GM12878 (cell line): ENCODE results near the gene ARHGAP26. TPM values are rescaled to one million over a fixed set of nuclear protein-coding genes. Genes with fewer than 3 reads are reported as not detected.

ENCODE experiments used
- CBFB ChIP-seq: IDR thresholded peaks from 2 replicates; pipeline ENCODE4 v1.6.1; 2016; ENCODE audit warnings: antibody characterized with exemption, low read depth
- CBX3 ChIP-seq: fragments of 200-600 bp; sonication (generic); IDR thresholded peaks from 2 replicates; pipeline ENCODE4 v1.6.1; 2016; ENCODE audit warnings: low read depth, borderline replicate concordance
- EP300 ChIP-seq, 2 experiments: fragments of 150-350 bp in 1 of 2; IDR thresholded peaks; 2 replicates each; pipeline ENCODE4 v1.6.1; 2011 to 2012; ENCODE audit warnings: low read depth in 2 of 2, low read length in 2 of 2, borderline replicate concordance in 1 of 2, improper control_type of control experiment in 1 of 2, inconsistent platforms in 1 of 2; ENCODE audit not compliant: control insufficient read depth in 1 of 2
- KDM1A ChIP-seq: fragments of 200-600 bp; sonication (generic); IDR thresholded peaks from 2 replicates; pipeline ENCODE4 v1.6.1; 2016; ENCODE audit warnings: borderline replicate concordance
- MTA2 ChIP-seq: fragments of 450-650 bp; IDR thresholded peaks from 2 replicates; pipeline ENCODE4 v1.6.1; 2016; ENCODE audit warnings: low read depth, mild to moderate bottlenecking, moderate library complexity
- NR2C2 ChIP-seq: IDR thresholded peaks from 2 replicates; pipeline ENCODE4 v1.6.1; 2011; ENCODE audit warnings: borderline replicate concordance, low read depth; ENCODE audit not compliant: control insufficient read depth, insufficient read length
- RELA ChIP-seq: fragments of 450-650 bp; IDR thresholded peaks from 2 replicates; pipeline ENCODE4 v1.8.0; 2014; ENCODE audit warnings: borderline replicate concordance; ENCODE audit not compliant: partially characterized antibody
- polyA plus RNA-seq, 11 experiments: library from polyadenylated mRNA; depleted of rRNA in 4 of 11; unstranded in 6 of 11; stranded (reverse) in 5 of 11; fragments of >200 nt; fragmentation: Nextera tagmentation in 4 of 11; fragmentation: Illumina TruSeq in 1 of 11; extraction: Ambion mirVana in 4 of 11; extraction: Trizol in 1 of 11; gene quantifications; 1 replicate in 1 of 11; 2 replicates in 10 of 11; pipeline versions ENCODE4 v1.2.1 to v1.2.3, GENCODE V29; 2011 to 2016; ENCODE audit warnings: inconsistent platforms in 2 of 11, missing spikeins in 2 of 11, low read depth in 1 of 11
- total RNA-seq, 4 experiments: library from RNA; depleted of rRNA in 3 of 4; stranded (reverse); fragments of >200 nt in 3 of 4; fragmentation: Illumina TruSeq in 1 of 4; extraction: Trizol in 1 of 4; gene quantifications; 2 replicates each; pipeline versions ENCODE4 v1.2.1 to v1.2.3, GENCODE V29; 2013 to 2021
- TF ChIP-seq, protein P1 (sequence below): fragments of 150-350 bp; IDR thresholded peaks from 2 replicates; pipeline ENCODE4 v1.6.1; 2016; ENCODE audit warnings: low read depth, low read length
- TF ChIP-seq, protein P2 (sequence below): IDR thresholded peaks from 2 replicates; pipeline ENCODE4 v1.6.1; 2012; ENCODE audit warnings: improper control_type of control experiment, low read depth, low read length; ENCODE audit not compliant: insufficient replicate concordance

The ARHGAP26 gene
- total and polyA plus RNA-seq, 10 of the 15 experiments (the other 5 are each of a cell fraction or from before 2014, with no cell fraction given): 9.4 to 41.5 (median 19.3) TPM

DNA sequence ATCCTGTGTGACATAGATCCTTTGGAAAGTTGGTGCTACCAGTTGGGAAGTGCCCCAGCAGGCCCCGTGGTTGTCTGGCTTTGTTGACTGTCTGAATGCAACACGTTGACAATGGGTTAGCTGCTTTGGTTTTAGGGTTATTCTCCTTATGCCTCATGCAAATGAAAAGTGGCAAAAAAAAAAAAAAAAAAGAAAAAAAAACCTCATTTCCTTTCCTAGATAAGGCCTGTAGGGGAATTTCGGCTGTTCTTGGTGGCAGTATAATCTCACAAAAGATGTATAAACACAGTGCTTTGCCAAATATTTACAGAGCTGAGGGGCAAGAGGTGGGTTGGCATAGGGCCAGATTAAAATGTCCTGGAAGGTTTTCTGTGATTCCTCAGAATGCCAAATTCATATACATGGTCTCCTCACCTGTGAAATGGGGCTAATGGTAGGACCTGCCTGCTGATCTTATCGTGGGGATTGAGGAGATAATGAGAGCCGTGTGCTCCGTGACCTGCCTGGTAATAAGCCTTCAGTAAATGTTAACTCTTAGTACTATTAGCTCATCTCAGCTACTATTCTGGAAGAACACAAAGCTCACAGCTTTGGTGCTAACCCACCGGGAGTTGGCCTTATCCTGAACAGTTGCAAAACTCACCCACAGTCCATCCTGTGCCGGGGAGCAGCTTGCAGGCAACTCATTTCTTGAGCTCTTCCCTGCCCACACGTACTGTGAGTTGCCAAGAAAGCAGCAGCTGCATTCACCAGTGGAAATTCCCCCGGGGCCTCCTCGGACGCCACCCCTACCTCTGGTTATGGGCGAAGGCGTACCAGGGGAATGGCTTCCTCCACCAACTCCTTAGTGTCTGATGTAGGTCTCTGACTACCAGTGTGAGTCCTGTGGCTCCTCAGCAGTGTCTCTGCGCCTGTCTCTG lies 413.0 kb downstream of the ARHGAP26 start (continued):
- TF ChIP-seq RELA: peak; percentile 89
- peak; percentile 78 to 79 for TF ChIP-seq EP300 (IDR thresholded peaks at IDR 0.05; ENCODE audit: borderline replicate concordance in 1 of 2, control insufficient read depth in 1 of 2, low read depth in 2 of 2, low read length in 2 of 2)
- TF ChIP-seq NR2C2: no peak
- TF ChIP-seq KDM1A: no peak
- TF ChIP-seq CBFB: peak; percentile 75
- TF ChIP-seq MTA2: peak; percentile 89
- TF ChIP-seq, protein P1, sequence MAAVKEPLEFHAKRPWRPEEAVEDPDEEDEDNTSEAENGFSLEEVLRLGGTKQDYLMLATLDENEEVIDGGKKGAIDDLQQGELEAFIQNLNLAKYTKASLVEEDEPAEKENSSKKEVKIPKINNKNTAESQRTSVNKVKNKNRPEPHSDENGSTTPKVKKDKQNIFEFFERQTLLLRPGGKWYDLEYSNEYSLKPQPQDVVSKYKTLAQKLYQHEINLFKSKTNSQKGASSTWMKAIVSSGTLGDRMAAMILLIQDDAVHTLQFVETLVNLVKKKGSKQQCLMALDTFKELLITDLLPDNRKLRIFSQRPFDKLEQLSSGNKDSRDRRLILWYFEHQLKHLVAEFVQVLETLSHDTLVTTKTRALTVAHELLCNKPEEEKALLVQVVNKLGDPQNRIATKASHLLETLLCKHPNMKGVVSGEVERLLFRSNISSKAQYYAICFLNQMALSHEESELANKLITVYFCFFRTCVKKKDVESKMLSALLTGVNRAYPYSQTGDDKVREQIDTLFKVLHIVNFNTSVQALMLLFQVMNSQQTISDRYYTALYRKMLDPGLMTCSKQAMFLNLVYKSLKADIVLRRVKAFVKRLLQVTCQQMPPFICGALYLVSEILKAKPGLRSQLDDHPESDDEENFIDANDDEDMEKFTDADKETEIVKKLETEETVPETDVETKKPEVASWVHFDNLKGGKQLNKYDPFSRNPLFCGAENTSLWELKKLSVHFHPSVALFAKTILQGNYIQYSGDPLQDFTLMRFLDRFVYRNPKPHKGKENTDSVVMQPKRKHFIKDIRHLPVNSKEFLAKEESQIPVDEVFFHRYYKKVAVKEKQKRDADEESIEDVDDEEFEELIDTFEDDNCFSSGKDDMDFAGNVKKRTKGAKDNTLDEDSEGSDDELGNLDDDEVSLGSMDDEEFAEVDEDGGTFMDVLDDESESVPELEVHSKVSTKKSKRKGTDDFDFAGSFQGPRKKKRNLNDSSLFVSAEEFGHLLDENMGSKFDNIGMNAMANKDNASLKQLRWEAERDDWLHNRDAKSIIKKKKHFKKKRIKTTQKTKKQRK: no peak
- TF ChIP-seq CBX3: no peak
- TF ChIP-seq, protein P2, sequence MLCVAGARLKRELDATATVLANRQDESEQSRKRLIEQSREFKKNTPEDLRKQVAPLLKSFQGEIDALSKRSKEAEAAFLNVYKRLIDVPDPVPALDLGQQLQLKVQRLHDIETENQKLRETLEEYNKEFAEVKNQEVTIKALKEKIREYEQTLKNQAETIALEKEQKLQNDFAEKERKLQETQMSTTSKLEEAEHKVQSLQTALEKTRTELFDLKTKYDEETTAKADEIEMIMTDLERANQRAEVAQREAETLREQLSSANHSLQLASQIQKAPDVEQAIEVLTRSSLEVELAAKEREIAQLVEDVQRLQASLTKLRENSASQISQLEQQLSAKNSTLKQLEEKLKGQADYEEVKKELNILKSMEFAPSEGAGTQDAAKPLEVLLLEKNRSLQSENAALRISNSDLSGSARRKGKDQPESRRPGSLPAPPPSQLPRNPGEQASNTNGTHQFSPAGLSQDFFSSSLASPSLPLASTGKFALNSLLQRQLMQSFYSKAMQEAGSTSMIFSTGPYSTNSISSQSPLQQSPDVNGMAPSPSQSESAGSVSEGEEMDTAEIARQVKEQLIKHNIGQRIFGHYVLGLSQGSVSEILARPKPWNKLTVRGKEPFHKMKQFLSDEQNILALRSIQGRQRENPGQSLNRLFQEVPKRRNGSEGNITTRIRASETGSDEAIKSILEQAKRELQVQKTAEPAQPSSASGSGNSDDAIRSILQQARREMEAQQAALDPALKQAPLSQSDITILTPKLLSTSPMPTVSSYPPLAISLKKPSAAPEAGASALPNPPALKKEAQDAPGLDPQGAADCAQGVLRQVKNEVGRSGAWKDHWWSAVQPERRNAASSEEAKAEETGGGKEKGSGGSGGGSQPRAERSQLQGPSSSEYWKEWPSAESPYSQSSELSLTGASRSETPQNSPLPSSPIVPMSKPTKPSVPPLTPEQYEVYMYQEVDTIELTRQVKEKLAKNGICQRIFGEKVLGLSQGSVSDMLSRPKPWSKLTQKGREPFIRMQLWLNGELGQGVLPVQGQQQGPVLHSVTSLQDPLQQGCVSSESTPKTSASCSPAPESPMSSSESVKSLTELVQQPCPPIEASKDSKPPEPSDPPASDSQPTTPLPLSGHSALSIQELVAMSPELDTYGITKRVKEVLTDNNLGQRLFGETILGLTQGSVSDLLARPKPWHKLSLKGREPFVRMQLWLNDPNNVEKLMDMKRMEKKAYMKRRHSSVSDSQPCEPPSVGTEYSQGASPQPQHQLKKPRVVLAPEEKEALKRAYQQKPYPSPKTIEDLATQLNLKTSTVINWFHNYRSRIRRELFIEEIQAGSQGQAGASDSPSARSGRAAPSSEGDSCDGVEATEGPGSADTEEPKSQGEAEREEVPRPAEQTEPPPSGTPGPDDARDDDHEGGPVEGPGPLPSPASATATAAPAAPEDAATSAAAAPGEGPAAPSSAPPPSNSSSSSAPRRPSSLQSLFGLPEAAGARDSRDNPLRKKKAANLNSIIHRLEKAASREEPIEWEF: no peak
